ENCODE results near the gene BCL7A.

The BCL7A gene

GRCh38 chr12:122001466-122002209 is 20.0 kb upstream of the BCL7A start:
- DNase-seq: no peak

GRCh38 chr12:122003651-122004611 is 17.8 kb upstream of the BCL7A start:
- DNase-seq: no peak

GRCh38 chr12:122004633-122005071 is 17.0 kb upstream of the BCL7A start:
- no peak for DNase-seq

- DNase-seq: no peak
Measured at GRCh38 chr12:122005252-122005776, 16.4 kb upstream of the BCL7A start.

GRCh38 chr12:122006186-122006926 is 15.3 kb upstream of the BCL7A start:
- no peak for DNase-seq

- DNase-seq: no peak
Measured at GRCh38 chr12:122009741-122010140, 11.9 kb upstream of the BCL7A start.

- no peak for DNase-seq
Measured at GRCh38 chr12:122012184-122012583, 9.5 kb upstream of the BCL7A start.

GRCh38 chr12:122013136-122013535 is 8.5 kb upstream of the BCL7A start:
- no peak for DNase-seq

- no peak for DNase-seq
Measured at GRCh38 chr12:122013791-122014590, 7.7 kb upstream of the BCL7A start.

- DNase-seq: no peak
Measured at GRCh38 chr12:122014781-122015180, 6.9 kb upstream of the BCL7A start.

GRCh38 chr12:122018457-122018856 is 3.2 kb upstream of the BCL7A start:
- DNase-seq: no peak

GRCh38 chr12:122018937-122019336 is 2.7 kb upstream of the BCL7A start:
- no peak for DNase-seq

GRCh38 chr12:122020795-122021192 is 890 bp upstream of the BCL7A start:
- no peak for DNase-seq

- DNase-seq: no peak
Measured at GRCh38 chr12:122021193-122021821, 377 bp upstream of the BCL7A start.

- DNase-seq: no peak
Measured at GRCh38 chr12:122022393-122023338, 982 bp downstream of the BCL7A start.

GRCh38 chr12:122023339-122024131 is 1.9 kb downstream of the BCL7A start:
- DNase-seq: peak; percentile 18

- no peak for DNase-seq
Measured at GRCh38 chr12:122024132-122024785, 2.6 kb downstream of the BCL7A start.

GRCh38 chr12:122026706-122027333 is 5.1 kb downstream of the BCL7A start:
- no peak for DNase-seq
